SK-N-SH treated with all-trans-retinoic acid at 6 μM for 48 hours (cell line): ENCODE measurements around the gene BLMH.
"Not testable (repeated sequence)": the region's sequence is repeated elsewhere in the genome, so short reads cannot be mapped to it uniquely, and the experiment has no call there.

Experiments used
- ATAC-seq: fragments of 200-7000 bp; cut with Tn5 transposase; 3 replicates; pipeline ENCODE4 v1.9.1; 2020; ENCODE audit warnings: mild to moderate bottlenecking, moderate library complexity
- ARNTL ChIP-seq: fragments of 450-650 bp; formaldehyde crosslinking; IDR thresholded peaks from 2 replicates; pipeline ENCODE4 v1.5.0; 2020; ENCODE audit warnings: low read depth, mild to moderate bottlenecking, moderate library complexity, borderline replicate concordance
- BACH2 ChIP-seq: fragments of 250-450 bp; sonication (Bioruptor Pico); IDR thresholded peaks from 2 replicates; pipeline ENCODE4 v1.9.0; 2021; ENCODE audit warnings: mild to moderate bottlenecking, borderline replicate concordance
- CREB5 ChIP-seq: fragments of 250-450 bp; sonication (Bioruptor Pico); IDR thresholded peaks from 2 replicates; pipeline ENCODE4 v1.5.1; 2020; ENCODE audit warnings: low read depth, mild to moderate bottlenecking, moderate library complexity
- CSRNP3 ChIP-seq: fragments of 250-450 bp; sonication (Bioruptor Pico); IDR thresholded peaks from 2 replicates; pipeline ENCODE4 v1.5.1; 2021; ENCODE audit warnings: mild to moderate bottlenecking, moderate library complexity
- ESRRG ChIP-seq: fragments of 250-450 bp; sonication (Bioruptor Pico); IDR thresholded peaks from 2 replicates; pipeline ENCODE4 v1.6.1; 2021; ENCODE audit warnings: mild to moderate bottlenecking
- GLIS3 ChIP-seq: fragments of 250-450 bp; sonication (Bioruptor Pico); IDR thresholded peaks from 2 replicates; pipeline ENCODE4 v1.5.0; 2020; ENCODE audit warnings: mild to moderate bottlenecking, moderate library complexity
- ISL1 ChIP-seq: fragments of 250-450 bp; sonication (Bioruptor Pico); IDR thresholded peaks from 2 replicates; pipeline ENCODE4 v2.1.2; 2022; ENCODE audit warnings: mild to moderate bottlenecking, moderate library complexity
- OSR1 ChIP-seq: fragments of 250-450 bp; sonication (Bioruptor Pico); IDR thresholded peaks from 2 replicates; pipeline ENCODE4 v1.8.0; 2022; ENCODE audit warnings: moderate library complexity, mild to moderate bottlenecking, inconsistent platforms
- PATZ1 ChIP-seq: fragments of 250-450 bp; sonication (Bioruptor Pico); IDR thresholded peaks from 2 replicates; pipeline ENCODE4 v1.8.0; 2020; ENCODE audit warnings: mild to moderate bottlenecking, moderate library complexity, borderline replicate concordance
- POU6F1 ChIP-seq: fragments of 250-450 bp; sonication (Bioruptor Pico); IDR thresholded peaks from 2 replicates; pipeline ENCODE4 v1.8.0; 2021; ENCODE audit warnings: low read depth, mild to moderate bottlenecking, moderate library complexity, borderline replicate concordance
- PPARA ChIP-seq: fragments of 250-450 bp; sonication (Bioruptor Pico); IDR thresholded peaks from 2 replicates; pipeline ENCODE4 v1.5.0; 2020; ENCODE audit warnings: mild to moderate bottlenecking, borderline replicate concordance
- RARB ChIP-seq: fragments of 250-450 bp; sonication (Bioruptor Pico); IDR thresholded peaks from 2 replicates; pipeline ENCODE4 v1.8.0; 2021; ENCODE audit warnings: mild to moderate bottlenecking, moderate library complexity
- SNAI2 ChIP-seq: fragments of 250-450 bp; sonication (Bioruptor Pico); IDR thresholded peaks from 2 replicates; pipeline ENCODE4 v1.5.0; 2020; ENCODE audit warnings: mild to moderate bottlenecking, moderate library complexity
- TCF4 ChIP-seq: fragments of 250-450 bp; sonication (Bioruptor Pico); IDR thresholded peaks from 2 replicates; pipeline ENCODE4 v1.8.0; 2021; ENCODE audit warnings: mild to moderate bottlenecking, moderate library complexity, borderline replicate concordance
- TOX ChIP-seq: fragments of 250-450 bp; sonication (Bioruptor Pico); IDR thresholded peaks from 2 replicates; pipeline ENCODE4 v1.8.0; 2021; ENCODE audit warnings: mild to moderate bottlenecking, moderate library complexity, borderline replicate concordance
- TSHZ2 ChIP-seq: fragments of 250-450 bp; sonication (Bioruptor Pico); IDR thresholded peaks from 2 replicates; pipeline ENCODE4 v1.5.0; 2020; ENCODE audit warnings: mild to moderate bottlenecking, moderate library complexity
- ZFP3 ChIP-seq: fragments of 250-450 bp; sonication (Bioruptor Pico); IDR thresholded peaks from 2 replicates; pipeline ENCODE4 v1.5.0; 2020; ENCODE audit warnings: mild to moderate bottlenecking, moderate library complexity
- ZFP30 ChIP-seq: fragments of 450-650 bp; formaldehyde crosslinking; IDR thresholded peaks from 2 replicates; pipeline ENCODE4 v1.5.0; 2022; ENCODE audit warnings: mild to moderate bottlenecking, moderate library complexity
- ZNF565 ChIP-seq: fragments of 450-650 bp; formaldehyde crosslinking; conservative IDR thresholded peaks from 2 replicates; pipeline ENCODE4 v1.5.0; 2020; ENCODE audit warnings: low read depth, mild to moderate bottlenecking, moderate library complexity
- ZNF70 ChIP-seq: fragments of 450-650 bp; formaldehyde crosslinking; IDR thresholded peaks from 2 replicates; pipeline ENCODE4 v1.5.0; 2020; ENCODE audit warnings: mild to moderate bottlenecking, moderate library complexity

Gene BLMH

GRCh38 chr17:30232015-30232823, 59.5 kb downstream of the BLMH start:
- no peak for TF ChIP-seq ZFP30 (CRISPR knock-in tag)
- no peak for TF ChIP-seq POU6F1 (CRISPR knock-in tag)
- no peak for TF ChIP-seq ARNTL (CRISPR knock-in tag)
- no peak for TF ChIP-seq SNAI2 (CRISPR knock-in tag)
- TF ChIP-seq TSHZ2, result no peak
- no peak for TF ChIP-seq OSR1 (CRISPR knock-in tag)
- no peak for TF ChIP-seq RARB (CRISPR knock-in tag)
- TF ChIP-seq CREB5 (CRISPR knock-in tag), result no peak
- TF ChIP-seq ISL1 (CRISPR knock-in tag), result no peak
- ATAC-seq, result no peak

- no peak for ATAC-seq
- TF ChIP-seq ZFP3 (no peak), ESRRG (CRISPR knock-in tag) (no peak), ZNF565 (no peak), CSRNP3 (CRISPR knock-in tag) (no peak), CREB5 (CRISPR knock-in tag) (no peak), ARNTL (CRISPR knock-in tag) (no peak), TCF4 (CRISPR knock-in tag) (no peak), OSR1 (CRISPR knock-in tag) (no peak), ZNF70 (no peak), TSHZ2 (no peak), GLIS3 (CRISPR knock-in tag) (no peak), BACH2 (CRISPR knock-in tag) (no peak), PPARA (CRISPR knock-in tag) (no peak), PATZ1 (CRISPR knock-in tag) (no peak), POU6F1 (CRISPR knock-in tag) (no peak), TOX (CRISPR knock-in tag) (no peak), ZFP30 (CRISPR knock-in tag) (no peak)
Observed at GRCh38 chr17:30230596-30231125, 61.1 kb downstream of the BLMH start.

GRCh38 chr17:30230009-30230408, 61.7 kb downstream of the BLMH start:
- ATAC-seq, result not testable (repeated sequence)
